C4-2B (cell line): ENCODE measurements around the gene TMEM120A.
A peak's percentile ranks its signal among the peaks of the same experiment; 100 is the strongest.

Source experiments
- H3K27ac ChIP-seq: fragments of 450-650 bp; 2 replicates; pipeline ENCODE4 v1.5.1; 2017
- ZFX ChIP-seq: fragments of 450-650 bp; IDR thresholded peaks from 2 replicates; pipeline ENCODE4 v1.6.1; 2017
- TF ChIP-seq, protein P1 (sequence below): fragments of 450-650 bp; conservative IDR thresholded peaks from 2 replicates; pipeline ENCODE4 v1.5.1; 2017; ENCODE audit warnings: mild to moderate bottlenecking

TMEM120A gene

DNA sequence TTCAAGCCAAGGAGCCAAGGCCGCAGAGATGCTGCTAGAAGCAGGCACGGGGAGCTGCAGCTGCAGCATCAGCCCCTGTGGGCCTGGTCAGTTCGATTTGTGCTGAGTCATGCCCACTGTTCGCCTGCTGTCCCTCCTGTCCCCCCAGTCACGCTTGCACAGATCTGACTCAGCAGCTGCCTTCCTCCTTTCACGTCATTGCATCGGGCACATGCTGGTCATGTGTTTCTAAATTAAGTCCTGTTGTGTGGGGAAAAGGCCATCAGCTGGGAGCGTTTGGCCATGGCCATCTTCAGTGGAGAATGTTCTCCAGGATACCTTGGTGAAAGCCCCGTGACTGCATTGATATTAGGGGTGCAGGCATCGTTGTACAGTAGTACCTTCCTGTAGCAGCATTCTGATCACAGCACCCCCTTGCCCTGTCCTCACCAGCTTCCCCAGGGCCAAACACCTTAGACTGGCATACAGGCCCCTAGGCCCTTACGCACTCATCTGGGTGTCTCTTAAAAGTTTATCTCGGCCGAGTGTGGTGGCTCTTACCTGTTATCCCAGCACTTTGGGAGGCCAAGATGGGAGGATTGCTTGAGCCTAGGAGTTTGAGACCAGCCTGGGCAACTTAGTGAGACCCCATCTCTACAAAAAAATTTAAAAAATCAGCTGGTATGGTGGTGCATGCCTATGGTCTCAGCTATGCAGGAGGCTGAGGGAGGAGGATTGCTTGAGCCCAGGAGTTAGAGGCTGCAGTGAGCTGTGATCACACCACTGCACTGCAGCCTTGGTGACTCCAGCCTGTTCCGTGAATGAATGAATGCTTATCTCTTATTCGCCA lies 56.2 kb downstream of the TMEM120A start:
- TF ChIP-seq, protein P1, sequence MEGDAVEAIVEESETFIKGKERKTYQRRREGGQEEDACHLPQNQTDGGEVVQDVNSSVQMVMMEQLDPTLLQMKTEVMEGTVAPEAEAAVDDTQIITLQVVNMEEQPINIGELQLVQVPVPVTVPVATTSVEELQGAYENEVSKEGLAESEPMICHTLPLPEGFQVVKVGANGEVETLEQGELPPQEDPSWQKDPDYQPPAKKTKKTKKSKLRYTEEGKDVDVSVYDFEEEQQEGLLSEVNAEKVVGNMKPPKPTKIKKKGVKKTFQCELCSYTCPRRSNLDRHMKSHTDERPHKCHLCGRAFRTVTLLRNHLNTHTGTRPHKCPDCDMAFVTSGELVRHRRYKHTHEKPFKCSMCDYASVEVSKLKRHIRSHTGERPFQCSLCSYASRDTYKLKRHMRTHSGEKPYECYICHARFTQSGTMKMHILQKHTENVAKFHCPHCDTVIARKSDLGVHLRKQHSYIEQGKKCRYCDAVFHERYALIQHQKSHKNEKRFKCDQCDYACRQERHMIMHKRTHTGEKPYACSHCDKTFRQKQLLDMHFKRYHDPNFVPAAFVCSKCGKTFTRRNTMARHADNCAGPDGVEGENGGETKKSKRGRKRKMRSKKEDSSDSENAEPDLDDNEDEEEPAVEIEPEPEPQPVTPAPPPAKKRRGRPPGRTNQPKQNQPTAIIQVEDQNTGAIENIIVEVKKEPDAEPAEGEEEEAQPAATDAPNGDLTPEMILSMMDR = no peak
- no peak for TF ChIP-seq ZFX
- H3K27ac ChIP-seq = peak overlapping the region; percentile 5; the same call in 1 of the 2 replicates
